NCI-H1694 (cell line): ENCODE data around the gene FASLG.
"Not testable (repeated sequence)": the region's sequence is repeated elsewhere in the genome, so short reads cannot be mapped to it uniquely, and the experiment has no call there.

Experiments
- DNase-seq: peaks from one replicate; lab custom pipeline; 2025; lab: John Stamatoyannopoulos, UW

The FASLG gene

GRCh38 chr1:172658871-172659453 lies at the start of gene FASLG:
Gene FASLG (plus strand): TSS chr1:172659103. CDS start chr1:172659202, 99 bp downstream.
- no peak for DNase-seq

- DNase-seq = no peak
Observed at GRCh38 chr1:172609528-172609927, 49.4 kb upstream of the FASLG start.

- no peak for DNase-seq
Observed at GRCh38 chr1:172612478-172612877, 46.4 kb upstream of the FASLG start.

- DNase-seq = no peak
Observed at GRCh38 chr1:172613294-172613693, 45.6 kb upstream of the FASLG start.

GRCh38 chr1:172616195-172616594 lies 42.7 kb upstream of the FASLG start:
- DNase-seq = no peak

- no peak for DNase-seq
Observed at GRCh38 chr1:172616636-172617035, 42.3 kb upstream of the FASLG start.

- DNase-seq = not testable (repeated sequence)
Observed at GRCh38 chr1:172620603-172621002, 38.3 kb upstream of the FASLG start.

- no peak for DNase-seq
Observed at GRCh38 chr1:172622541-172622940, 36.4 kb upstream of the FASLG start.

- no peak for DNase-seq
Observed at GRCh38 chr1:172623748-172624147, 35.2 kb upstream of the FASLG start.

- DNase-seq = no peak
Observed at GRCh38 chr1:172626845-172627244, 32.1 kb upstream of the FASLG start.

GRCh38 chr1:172627702-172628101 lies 31.2 kb upstream of the FASLG start:
- no peak for DNase-seq

GRCh38 chr1:172628401-172628800 lies 30.5 kb upstream of the FASLG start:
- DNase-seq = no peak

GRCh38 chr1:172629170-172629569 lies 29.7 kb upstream of the FASLG start:
- no peak for DNase-seq

- no peak for DNase-seq
Observed at GRCh38 chr1:172629638-172630037, 29.3 kb upstream of the FASLG start.

- no peak for DNase-seq
Observed at GRCh38 chr1:172630056-172630818, 28.7 kb upstream of the FASLG start.

- DNase-seq = no peak
Observed at GRCh38 chr1:172630868-172631267, 28.0 kb upstream of the FASLG start.

GRCh38 chr1:172637522-172637921 lies 21.4 kb upstream of the FASLG start:
- no peak for DNase-seq

GRCh38 chr1:172638249-172638648 lies 20.7 kb upstream of the FASLG start:
- no peak for DNase-seq

- no peak for DNase-seq
Observed at GRCh38 chr1:172638885-172639831, 19.7 kb upstream of the FASLG start.

- DNase-seq = no peak
Observed at GRCh38 chr1:172640111-172640510, 18.8 kb upstream of the FASLG start.

GRCh38 chr1:172641492-172641891 lies 17.4 kb upstream of the FASLG start:
- DNase-seq = no peak

GRCh38 chr1:172642970-172643369 lies 15.9 kb upstream of the FASLG start:
- no peak for DNase-seq

- no peak for DNase-seq
Observed at GRCh38 chr1:172646653-172647052, 12.2 kb upstream of the FASLG start.
